ENCODE measurements around the gene TCAP. TPM values are rescaled to one million over a fixed set of nuclear protein-coding genes. Genes with fewer than 3 reads are reported as not detected.

The TCAP gene
- total RNA-seq, 1 experiment from 2014 or later, result 2.1 TPM

DNA sequence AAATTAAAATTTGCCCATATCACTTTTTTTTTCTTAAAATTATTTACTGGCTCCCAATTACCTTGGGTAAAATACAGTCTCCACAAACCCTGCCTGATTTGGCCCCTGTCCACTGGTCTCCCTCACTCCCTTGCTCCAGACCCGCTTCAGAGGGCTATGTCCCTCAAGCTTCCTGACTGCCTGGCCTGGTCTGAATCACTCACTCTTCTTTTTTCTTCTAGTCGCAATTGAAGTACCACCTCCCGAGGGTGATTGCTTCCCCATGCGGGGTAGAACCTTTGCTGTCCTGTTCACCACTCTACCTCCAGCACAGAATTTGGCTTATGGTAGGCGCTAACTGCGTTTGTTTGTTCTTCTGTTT, 23.3 kb downstream of the TCAP start:
- Mint-ChIP-seq H3K4me3 (peak overlapping the region; percentile 85 to 88), H3K9me3 (no peaks in the 10 kb centered on the region), H3K27me3 (ENCODE audit: low read depth) (no peaks in the 10 kb centered on the region), H3K4me1 (peaks cover 33 to 35% of the 10 kb centered on the region in 2 experiments), H3K27ac (peak overlapping the region; percentile 96 to 99 (median 98)), H3K36me3 (ENCODE audit: insufficient read depth in 1 of 3, low read depth in 3 of 3) (peaks cover 6 to 20% (median 12%) of the 10 kb centered on the region in 3 experiments; a peak in 6 of 7 replicates)
- Histone ChIP-seq H4K91ac (ENCODE audit: insufficient read length, low read depth, low read length) (no peak overlapping the region), H3K23me2 (ENCODE audit: insufficient read length, low read depth, low read length, poor library complexity, severe bottlenecking) (peaks cover 9% of the 10 kb centered on the region), H2BK5ac (ENCODE audit: insufficient read length, low read length) (no peak overlapping the region), H2AK5ac (ENCODE audit: insufficient read length, low read length) (no peak overlapping the region), H3K9ac (ENCODE audit: extremely low read depth, insufficient read length, low read length) (peak overlapping the region; percentile 85), H2BK15ac (ENCODE audit: low read depth, low read length) (no peak overlapping the region), H3K27me3 (ENCODE audit: insufficient read depth, low read length) (no peaks in the 10 kb centered on the region), H4K5ac (ENCODE audit: insufficient read length, low read depth, low read length) (no peak overlapping the region), H3K4me1 (ENCODE audit: insufficient read depth, low read length) (peaks cover 9% of the 10 kb centered on the region), H4K20me1 (ENCODE audit: control insufficient read depth, insufficient read depth, insufficient read length) (no peaks in the 10 kb centered on the region), H3K79me1 (ENCODE audit: insufficient read depth, low read depth, low read length, poor library complexity, severe bottlenecking) (no peaks in the 10 kb centered on the region), H3T11ph (ENCODE audit: low read length) (no peak overlapping the region), H3K23ac (ENCODE audit: insufficient read length, low read depth, low read length) (no peak overlapping the region), H3K27ac (ENCODE audit: insufficient read length, low read depth, low read length) (peak overlapping the region; percentile 74), H3K79me2 (ENCODE audit: insufficient read depth, low read length) (no peaks in the 10 kb centered on the region), H2AFZ (ENCODE audit: low read length) (no peak overlapping the region), H3K14ac (ENCODE audit: insufficient read depth, low read length) (no peak overlapping the region), H2BK120ac (ENCODE audit: low read depth, low read length, poor library complexity, severe bottlenecking) (no peak overlapping the region), H4K8ac (replicated peaks; ENCODE audit: insufficient read length, low read depth, low read length) (no peak overlapping the region), H2BK12ac (ENCODE audit: insufficient read length, low read depth, low read length) (no peak overlapping the region), H3K9me3 (ENCODE audit: control insufficient read depth, low read depth, low read length) (no peaks in the 10 kb centered on the region), H3K4ac (ENCODE audit: low read depth, low read length) (no peak overlapping the region), H3K56ac (ENCODE audit: insufficient read length, low read depth, low read length) (no peak overlapping the region), H3K18ac (ENCODE audit: insufficient read length, low read depth, low read length) (no peak overlapping the region), H3K4me2 (ENCODE audit: insufficient read depth, insufficient read length, low read length) (peak overlapping the region; percentile 76), H2BK20ac (ENCODE audit: low read depth, low read length, poor library complexity, severe bottlenecking) (no peak overlapping the region)
- TF ChIP-seq, protein P1, sequence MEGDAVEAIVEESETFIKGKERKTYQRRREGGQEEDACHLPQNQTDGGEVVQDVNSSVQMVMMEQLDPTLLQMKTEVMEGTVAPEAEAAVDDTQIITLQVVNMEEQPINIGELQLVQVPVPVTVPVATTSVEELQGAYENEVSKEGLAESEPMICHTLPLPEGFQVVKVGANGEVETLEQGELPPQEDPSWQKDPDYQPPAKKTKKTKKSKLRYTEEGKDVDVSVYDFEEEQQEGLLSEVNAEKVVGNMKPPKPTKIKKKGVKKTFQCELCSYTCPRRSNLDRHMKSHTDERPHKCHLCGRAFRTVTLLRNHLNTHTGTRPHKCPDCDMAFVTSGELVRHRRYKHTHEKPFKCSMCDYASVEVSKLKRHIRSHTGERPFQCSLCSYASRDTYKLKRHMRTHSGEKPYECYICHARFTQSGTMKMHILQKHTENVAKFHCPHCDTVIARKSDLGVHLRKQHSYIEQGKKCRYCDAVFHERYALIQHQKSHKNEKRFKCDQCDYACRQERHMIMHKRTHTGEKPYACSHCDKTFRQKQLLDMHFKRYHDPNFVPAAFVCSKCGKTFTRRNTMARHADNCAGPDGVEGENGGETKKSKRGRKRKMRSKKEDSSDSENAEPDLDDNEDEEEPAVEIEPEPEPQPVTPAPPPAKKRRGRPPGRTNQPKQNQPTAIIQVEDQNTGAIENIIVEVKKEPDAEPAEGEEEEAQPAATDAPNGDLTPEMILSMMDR (conservative IDR thresholded peaks at IDR 0.05), result no peak
- no peak for DNase-seq
- WGBS (ENCODE audit: extremely low coverage, insufficient read length, low lambda C conversion rate), result no CpG with 5 or more reads among the region's 6 CpGs
